GM12874 (cell line): ENCODE data around the gene TFCP2.

Experiments used
- CTCF ChIP-seq: IDR thresholded peaks from 2 replicates; pipeline ENCODE4 v1.5.1; 2011; ENCODE audit warnings: low read depth, mild to moderate bottlenecking, control low read depth, low read length, moderate library complexity; ENCODE audit not compliant: insufficient read depth

Gene TFCP2

GRCh38 chr12:51192284-51192671 lies 19.3 kb upstream of the TFCP2 start:
- no peak for TF ChIP-seq CTCF

GRCh38 chr12:51191516-51192283 lies 18.8 kb upstream of the TFCP2 start:
- TF ChIP-seq CTCF = no peak

- TF ChIP-seq CTCF = no peak
Measured at GRCh38 chr12:51190820-51191219, 17.9 kb upstream of the TFCP2 start.

GRCh38 chr12:51189790-51190355 lies 16.9 kb upstream of the TFCP2 start:
- no peak for TF ChIP-seq CTCF

GRCh38 chr12:51188359-51189051 lies 15.6 kb upstream of the TFCP2 start:
- no peak for TF ChIP-seq CTCF

GRCh38 chr12:51187370-51187987 lies 14.5 kb upstream of the TFCP2 start:
- TF ChIP-seq CTCF = no peak

- no peak for TF ChIP-seq CTCF
Measured at GRCh38 chr12:51186465-51187085, 13.6 kb upstream of the TFCP2 start.
